ENCODE measurements around the gene ZNF316.

Gene ZNF316

DNA sequence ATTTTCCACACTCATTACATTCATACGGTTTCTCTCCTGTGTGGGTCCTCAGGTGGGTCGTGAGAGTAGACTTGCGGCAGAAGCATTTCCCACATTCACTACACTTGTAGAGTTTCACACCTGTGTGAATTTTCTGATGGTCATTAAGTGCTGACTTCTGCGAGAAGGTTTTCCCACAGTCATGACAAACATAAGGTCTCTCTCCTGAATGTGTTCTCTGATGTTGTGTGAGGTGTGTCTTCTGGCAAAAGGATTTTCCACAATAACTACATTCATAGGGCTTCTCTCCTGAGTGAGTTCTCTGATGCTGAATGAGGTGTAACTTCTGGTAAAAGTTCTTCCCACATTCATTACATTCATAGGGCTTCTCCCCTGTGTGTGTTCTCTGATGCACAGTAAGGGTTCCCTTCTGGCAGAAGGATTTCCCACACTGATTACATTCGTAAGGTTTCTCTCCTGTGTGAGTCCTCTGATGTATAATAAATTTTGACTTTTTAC, 54.5 kb downstream of the ZNF316 start:
- ChIA-PET CTCF (interaction anchor here (1.0 kb wide), 1 partner anchor 23 kb away, joined by 3 read pairs; no protein-coding TSS in a partner anchor), POLR2A (no interaction called here)
- H3K4me3 ChIP-seq (ENCODE audit: low read depth, low read length): no peak overlapping the region
- DNase-seq (ENCODE audit: low read depth, low spot score): no peak
- no peak for TF ChIP-seq CTCF (IDR thresholded peaks at IDR 0.05; ENCODE audit: insufficient read depth, low read length, missing control alignments)

DNA sequence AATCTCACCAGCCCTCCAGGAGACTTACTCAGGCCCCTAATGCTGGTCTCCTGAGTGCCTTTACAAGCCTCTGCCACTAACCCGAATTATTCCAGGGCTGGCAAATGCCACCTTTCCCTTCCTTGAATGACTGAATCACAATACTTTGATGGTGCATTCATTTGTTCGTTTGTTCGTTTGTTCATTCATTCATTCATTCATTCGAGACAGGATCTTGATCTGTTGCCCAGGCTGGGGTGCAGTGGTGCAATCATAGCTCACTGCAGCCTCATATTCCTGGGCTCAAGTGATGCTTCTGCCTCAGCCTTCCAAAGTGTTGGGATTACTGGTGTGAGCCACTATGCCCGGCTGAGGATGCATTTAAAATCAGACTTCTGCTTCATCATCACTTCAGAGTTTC, 63.7 kb downstream of the ZNF316 start:
- ChIA-PET CTCF (no interaction called here), POLR2A (no interaction called here)
- no peak for DNase-seq (ENCODE audit: low read depth, low spot score)
- no peak overlapping the region for H3K4me3 ChIP-seq (ENCODE audit: low read depth, low read length)
- TF ChIP-seq CTCF (IDR thresholded peaks at IDR 0.05; ENCODE audit: insufficient read depth, low read length, missing control alignments): no peak

- TF ChIP-seq CTCF (IDR thresholded peaks at IDR 0.05; ENCODE audit: insufficient read depth, low read length, missing control alignments): no peak
- H3K4me3 ChIP-seq (ENCODE audit: low read depth, low read length): no peak overlapping the region
- ChIA-PET CTCF (no interaction called here), POLR2A (no interaction called here)
- DNase-seq (ENCODE audit: low read depth, low spot score): no peak
Observed at GRCh38 chr7:6701860-6702259, 64.7 kb downstream of the ZNF316 start.

Measured in AG04449 (cell line).